Breast epithelium (tissue), 3 donors: ENCODE results near the gene ATP2C2.

Source experiments
- POLR2A ChIP-seq: fragments of 450-650 bp; IDR thresholded peaks from one replicate; pipeline ENCODE4 v1.6.1; 2016; ENCODE audit warnings: antibody characterized with exemption, mild to moderate bottlenecking, moderate library complexity
- POLR2AphosphoS5 ChIP-seq, 3 donors: sonication (generic); formaldehyde crosslinking; IDR thresholded peaks; one replicate each; pipeline ENCODE4 v1.6.1; 2017; ENCODE audit warnings: antibody characterized with exemption in 3 of 3
- TF ChIP-seq, protein P1 (sequence below), 3 donors: fragments of 450-650 bp; IDR thresholded peaks; one replicate each; pipeline ENCODE4 v1.5.1; 2016 to 2017; ENCODE audit warnings: antibody characterized with exemption in 3 of 3, mild to moderate bottlenecking in 3 of 3, moderate library complexity in 3 of 3

DNA sequence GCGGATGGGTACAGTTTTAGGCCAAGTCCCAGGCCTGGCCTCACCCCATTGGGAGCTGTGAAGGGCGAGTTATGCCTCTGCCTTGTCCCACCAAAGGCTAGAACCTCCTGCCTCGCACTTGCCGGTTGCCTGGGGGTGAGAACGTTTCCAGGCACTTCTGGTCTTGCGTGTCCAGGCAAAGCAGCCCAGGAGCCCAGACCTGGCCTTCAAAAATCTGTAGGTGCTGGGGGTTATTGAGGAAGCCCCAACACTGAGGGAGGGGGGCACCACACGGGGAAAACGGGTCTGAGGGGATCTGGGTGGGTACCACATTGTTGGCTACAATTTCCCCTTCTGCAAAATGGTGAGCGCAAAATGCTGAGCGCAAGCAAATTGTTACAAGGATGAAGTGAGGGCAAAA lies 12.2 kb upstream of the ATP2C2 start:
- TF ChIP-seq POLR2AphosphoS5 (IDR thresholded peaks at IDR 0.05) (no peak), POLR2A (no peak)
- TF ChIP-seq, protein P1, sequence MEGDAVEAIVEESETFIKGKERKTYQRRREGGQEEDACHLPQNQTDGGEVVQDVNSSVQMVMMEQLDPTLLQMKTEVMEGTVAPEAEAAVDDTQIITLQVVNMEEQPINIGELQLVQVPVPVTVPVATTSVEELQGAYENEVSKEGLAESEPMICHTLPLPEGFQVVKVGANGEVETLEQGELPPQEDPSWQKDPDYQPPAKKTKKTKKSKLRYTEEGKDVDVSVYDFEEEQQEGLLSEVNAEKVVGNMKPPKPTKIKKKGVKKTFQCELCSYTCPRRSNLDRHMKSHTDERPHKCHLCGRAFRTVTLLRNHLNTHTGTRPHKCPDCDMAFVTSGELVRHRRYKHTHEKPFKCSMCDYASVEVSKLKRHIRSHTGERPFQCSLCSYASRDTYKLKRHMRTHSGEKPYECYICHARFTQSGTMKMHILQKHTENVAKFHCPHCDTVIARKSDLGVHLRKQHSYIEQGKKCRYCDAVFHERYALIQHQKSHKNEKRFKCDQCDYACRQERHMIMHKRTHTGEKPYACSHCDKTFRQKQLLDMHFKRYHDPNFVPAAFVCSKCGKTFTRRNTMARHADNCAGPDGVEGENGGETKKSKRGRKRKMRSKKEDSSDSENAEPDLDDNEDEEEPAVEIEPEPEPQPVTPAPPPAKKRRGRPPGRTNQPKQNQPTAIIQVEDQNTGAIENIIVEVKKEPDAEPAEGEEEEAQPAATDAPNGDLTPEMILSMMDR (IDR thresholded peaks at IDR 0.05) = no peak
